GM19438 (cell line): ENCODE measurements around the gene PEX11B.
"Not testable (repeated sequence)": the region's sequence is repeated elsewhere in the genome, so short reads cannot be mapped to it uniquely, and the experiment has no call there.

ENCODE experiments used
- ATAC-seq: cut with Tn5 transposase; IDR thresholded peaks from one replicate; pipeline ENCODE4 v1.9.1; 2021; ENCODE audit warnings: low read depth; ENCODE audit not compliant: unreplicated experiment

PEX11B gene

GRCh38 chr1:145953861-145954260 is 35.3 kb upstream of the PEX11B start:
- ATAC-seq, result no peak

- no peak for ATAC-seq
These were observed 34.4 kb upstream of the PEX11B start for GRCh38 chr1:145952903-145953302.

GRCh38 chr1:145951526-145951925 is 33.0 kb upstream of the PEX11B start:
- no peak for ATAC-seq

GRCh38 chr1:145949219-145949618 is 30.7 kb upstream of the PEX11B start:
- no peak for ATAC-seq

GRCh38 chr1:145947551-145947950 is 29.0 kb upstream of the PEX11B start:
- ATAC-seq, result no peak

GRCh38 chr1:145946477-145946986 is 28.0 kb upstream of the PEX11B start:
- ATAC-seq, result no peak

GRCh38 chr1:145944532-145944931 is 26.0 kb upstream of the PEX11B start:
- ATAC-seq, result no peak

- ATAC-seq, result no peak
These were observed 24.4 kb upstream of the PEX11B start for GRCh38 chr1:145942871-145943270.

GRCh38 chr1:145942405-145942804 is 23.9 kb upstream of the PEX11B start:
- no peak for ATAC-seq

- no peak for ATAC-seq
These were observed 18.9 kb upstream of the PEX11B start for GRCh38 chr1:145937436-145937835.

- ATAC-seq, result no peak
These were observed 17.7 kb upstream of the PEX11B start for GRCh38 chr1:145936247-145936646.

GRCh38 chr1:145935708-145936107 is 17.2 kb upstream of the PEX11B start:
- ATAC-seq, result no peak

GRCh38 chr1:145932522-145933009 is 14.0 kb upstream of the PEX11B start:
- ATAC-seq, result not testable (repeated sequence)

GRCh38 chr1:145927916-145928643 is 9.6 kb upstream of the PEX11B start:
- no peak for ATAC-seq

- peak; percentile 95 for ATAC-seq
These were observed 8.8 kb upstream of the PEX11B start, which contains the start of gene RBM8A for GRCh38 chr1:145927063-145927886. Gene RBM8A (minus strand): TSS chr1:145927484. CDS start chr1:145927426, 58 bp downstream.

GRCh38 chr1:145926686-145927062 is 8.2 kb upstream of the PEX11B start:
- ATAC-seq, result peak; percentile 7

GRCh38 chr1:145922266-145922665 is 3.7 kb upstream of the PEX11B start:
- ATAC-seq, result no peak

GRCh38 chr1:145920297-145920696 is 1.8 kb upstream of the PEX11B start:
- not testable (repeated sequence) for ATAC-seq

- ATAC-seq, result peak; percentile 14
These were observed 749 bp upstream of the PEX11B start for GRCh38 chr1:145918992-145919939.

- no peak for ATAC-seq
These were observed 922 bp downstream of the PEX11B start for GRCh38 chr1:145917595-145917994.
